Activated CD8-positive, alpha-beta memory T cell treated with anti-CD3 and anti-CD28 coated beads, Interleukin-2, amount 10 ng/mL, durations not matched to agents 7 days and 5 days (primary cell): ENCODE data around the gene DNAH2. TPM values are rescaled to one million over a fixed set of nuclear protein-coding genes. Genes with fewer than 3 reads are reported as not detected.

Experiments used
- ATAC-seq: fragments of 150-1000 bp; cut with Tn5 transposase; one replicate; pipeline ENCODE4 v1.10.0; 2021; ENCODE audit warnings: moderate library complexity
- CTCF ChIA-PET: fragments of 350-600 bp; sonication (Branson Sonifier 250); formaldehyde crosslinking; loops from one replicate; lab custom pipeline; 2021; ENCODE audit warnings: antibody characterized with exemption; lab: Charles Lee
- DNase-seq: peaks from one replicate; pipeline ENCODE4 v3.0.0-alpha.2; 2020
- H3K27ac Mint-ChIP-seq: one replicate; pipeline ENCODE4 v1.8.0; 2021; ENCODE audit warnings: mild to moderate bottlenecking, mixed read lengths
- H3K27me3 Mint-ChIP-seq: one replicate; pipeline ENCODE4 v1.8.0; 2021; ENCODE audit warnings: mixed read lengths
- H3K36me3 Mint-ChIP-seq: one replicate; pipeline ENCODE4 v1.8.0; 2021; ENCODE audit warnings: mild to moderate bottlenecking, mixed read lengths
- H3K4me1 Mint-ChIP-seq: one replicate; pipeline ENCODE4 v1.8.0; 2021; ENCODE audit warnings: mixed read lengths
- H3K4me3 Mint-ChIP-seq: one replicate; pipeline ENCODE4 v1.8.0; 2021; ENCODE audit warnings: mild to moderate bottlenecking, moderate library complexity, mixed read lengths
- H3K9me3 Mint-ChIP-seq: one replicate; pipeline ENCODE4 v1.8.0; 2022; ENCODE audit warnings: low read depth, mixed read lengths
- total RNA-seq, 2 experiments: library from RNA; stranded (reverse); gene quantifications; one replicate each; pipeline ENCODE4 v1.2.3, GENCODE V29; 2021

Gene DNAH2
- total RNA-seq, 2 experiments from 2014 or later, result not detected

DNA sequence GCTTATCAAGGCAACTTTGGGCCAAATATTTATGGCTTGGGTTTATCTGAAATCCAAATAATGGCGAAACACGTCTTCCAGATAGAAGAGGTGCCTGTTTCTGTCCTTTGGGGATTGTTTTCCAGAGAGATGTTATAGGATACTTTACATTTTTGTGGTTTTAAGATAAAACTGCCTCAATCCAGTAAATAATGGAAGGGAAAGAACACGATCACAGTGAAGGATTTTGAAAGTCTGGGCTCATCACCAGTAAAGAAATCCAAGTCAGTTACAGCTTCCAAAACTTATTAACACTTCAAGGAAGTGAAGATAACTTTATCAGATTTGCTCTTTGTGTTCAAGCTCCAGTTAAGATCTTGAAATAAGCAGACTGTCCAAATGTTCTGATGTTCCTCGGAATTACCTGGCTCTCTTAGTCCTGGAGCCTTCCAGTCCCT, 30.1 kb downstream of the DNAH2 start:
- H3K4me1 Mint-ChIP-seq, result no peaks in the 10 kb centered on the region
- DNase-seq, result no peak
- peaks cover 29% of the 10 kb centered on the region for H3K27me3 Mint-ChIP-seq
- no peak overlapping the region for H3K27ac Mint-ChIP-seq
- H3K4me3 Mint-ChIP-seq, result no peak overlapping the region
- CTCF ChIA-PET, result interaction anchor here (0.8 to 1.6 kb wide), 5 partner anchors 13 to 309 kb away, joined by 3 read pairs; no protein-coding TSS in a partner anchor
- H3K36me3 Mint-ChIP-seq, result no peaks in the 10 kb centered on the region
- no peak for ATAC-seq
- no peaks in the 10 kb centered on the region for H3K9me3 Mint-ChIP-seq

DNA sequence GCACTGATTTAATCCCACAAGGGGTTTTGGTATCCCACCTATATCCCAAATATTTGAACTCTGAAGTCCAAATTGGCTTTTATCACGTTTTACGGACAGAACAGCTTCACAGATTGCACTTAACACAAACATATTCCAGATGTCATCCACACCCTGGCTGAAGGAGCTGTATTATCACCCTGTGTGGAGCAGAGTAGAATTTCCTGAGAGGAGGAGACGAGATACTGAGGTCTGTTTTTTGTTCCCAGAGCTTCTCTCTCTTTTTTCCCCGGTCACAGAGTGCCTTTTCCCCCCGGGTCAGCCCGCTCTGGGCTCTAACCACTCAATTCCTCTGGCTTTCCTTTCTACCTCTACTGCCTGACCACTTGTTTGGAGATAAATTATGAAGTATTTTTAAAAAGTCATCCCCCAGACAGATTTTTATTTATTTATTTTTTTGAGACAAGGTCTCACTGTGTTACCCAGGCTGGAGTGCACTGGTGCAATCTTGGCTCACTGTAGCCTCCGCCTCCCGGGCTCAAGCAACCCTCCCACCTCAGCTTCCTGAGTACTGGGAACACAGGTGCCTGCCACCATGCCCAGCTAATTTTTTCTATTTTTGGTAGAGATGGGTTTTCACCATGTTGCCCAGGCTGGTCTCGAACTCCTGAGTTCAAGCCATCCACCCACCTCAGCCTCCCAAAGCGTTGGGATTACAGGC, 30.7 kb downstream of the DNAH2 start:
- CTCF ChIA-PET, result interaction anchor here (0.7 to 1.6 kb wide), 5 partner anchors 13 to 308 kb away, joined by 3 read pairs; no protein-coding TSS in a partner anchor

GRCh38 chr17:7750321-7750821, 32.8 kb downstream of the DNAH2 start:
- Mint-ChIP-seq H3K4me3 (no peak overlapping the region), H3K27me3 (peaks cover 33% of the 10 kb centered on the region), H3K4me1 (no peaks in the 10 kb centered on the region), H3K9me3 (no peaks in the 10 kb centered on the region), H3K36me3 (no peaks in the 10 kb centered on the region), H3K27ac (no peak overlapping the region)
- no peak for DNase-seq
- CTCF ChIA-PET, result no interaction called here
- ATAC-seq, result no peak

More for the DNA sequence above, 30.7 kb downstream of the DNAH2 start:
- ATAC-seq, result no peak
- H3K27ac Mint-ChIP-seq, result no peak overlapping the region
- H3K27me3 Mint-ChIP-seq, result peaks cover 28% of the 10 kb centered on the region
- no peak overlapping the region for H3K4me3 Mint-ChIP-seq
- H3K4me1 Mint-ChIP-seq, result no peaks in the 10 kb centered on the region
- DNase-seq, result no peak
- H3K36me3 Mint-ChIP-seq, result no peaks in the 10 kb centered on the region
- H3K9me3 Mint-ChIP-seq, result no peaks in the 10 kb centered on the region

DNA sequence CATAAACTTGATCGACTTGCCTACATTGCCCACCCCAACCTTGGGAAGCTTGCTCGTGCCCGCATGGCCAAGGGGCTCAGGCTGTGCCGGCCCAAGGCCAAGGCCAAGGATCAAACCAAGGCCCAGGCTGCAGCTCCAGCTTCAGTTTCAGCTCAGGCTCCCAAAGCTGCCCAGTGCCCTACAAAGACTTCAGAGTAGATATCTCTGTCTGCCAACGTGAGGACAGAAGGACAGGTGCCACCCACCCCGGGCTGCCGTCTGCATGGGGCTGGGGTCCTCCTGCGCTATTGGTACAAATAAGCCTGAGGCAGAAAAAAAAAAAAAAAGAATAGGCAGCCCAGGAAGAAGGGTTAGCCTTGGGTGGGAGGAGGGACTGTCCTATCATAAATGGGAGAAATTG, 37.1 kb downstream of the DNAH2 start:
- CTCF ChIA-PET, result no interaction called here
- Mint-ChIP-seq H3K4me1 (peaks cover 4% of the 10 kb centered on the region), H3K27ac (no peak overlapping the region), H3K4me3 (no peak overlapping the region), H3K9me3 (no peaks in the 10 kb centered on the region), H3K36me3 (no peaks in the 10 kb centered on the region), H3K27me3 (peaks cover 9% of the 10 kb centered on the region)
- no peak for DNase-seq
- ATAC-seq, result no peak

GRCh38 chr17:7755095-7755890, 37.7 kb downstream of the DNAH2 start:
- Mint-ChIP-seq H3K36me3 (no peaks in the 10 kb centered on the region), H3K9me3 (no peaks in the 10 kb centered on the region), H3K27ac (no peak overlapping the region), H3K27me3 (peaks cover 9% of the 10 kb centered on the region), H3K4me3 (no peak overlapping the region), H3K4me1 (peaks cover 4% of the 10 kb centered on the region)
- CTCF ChIA-PET, result interaction anchor here (1.2 to 1.3 kb wide), 2 partner anchors 11 to 235 kb away, joined by 4 to 7 read pairs; no protein-coding TSS in a partner anchor
- DNase-seq (no peak), ATAC-seq (no peak)

DNA sequence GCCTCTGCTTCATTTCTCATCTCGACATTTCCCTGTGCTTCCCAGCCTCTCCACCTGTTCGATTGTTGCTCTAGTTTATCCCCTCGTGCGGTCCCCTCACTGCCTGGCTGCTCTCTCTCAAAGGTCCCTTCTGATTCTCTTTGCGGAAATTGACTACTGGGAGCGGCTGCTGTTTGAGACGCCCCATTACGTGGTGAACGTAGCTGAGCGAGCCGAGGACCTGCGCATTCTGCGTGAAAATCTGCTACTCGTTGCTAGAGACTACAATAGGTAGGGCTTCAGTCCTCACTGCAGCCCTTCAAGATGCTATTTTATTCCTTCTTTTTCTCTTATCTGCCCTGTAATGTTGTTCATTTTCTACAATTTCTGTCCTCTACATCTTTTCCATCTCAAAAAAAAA, 39.4 kb downstream of the DNAH2 start:
- H3K9me3 Mint-ChIP-seq, result no peaks in the 10 kb centered on the region
- no peaks in the 10 kb centered on the region for H3K36me3 Mint-ChIP-seq
- CTCF ChIA-PET, result interaction anchor here (1.2 kb wide), 1 partner anchor 13 kb away, joined by 3 read pairs; no protein-coding TSS in a partner anchor
- ATAC-seq, result no peak
- peaks cover 6% of the 10 kb centered on the region for H3K27me3 Mint-ChIP-seq
- H3K27ac Mint-ChIP-seq, result no peak overlapping the region
- H3K4me3 Mint-ChIP-seq, result no peak overlapping the region
- DNase-seq, result no peak
- peaks cover 4% of the 10 kb centered on the region for H3K4me1 Mint-ChIP-seq

GRCh38 chr17:7763919-7764318, 46.4 kb downstream of the DNAH2 start:
- Mint-ChIP-seq H3K27ac (no peak overlapping the region), H3K4me3 (no peak overlapping the region), H3K27me3 (peaks cover 10% of the 10 kb centered on the region), H3K36me3 (no peaks in the 10 kb centered on the region), H3K9me3 (no peaks in the 10 kb centered on the region), H3K4me1 (peaks cover 4% of the 10 kb centered on the region)
- CTCF ChIA-PET, result interaction anchor here (1.2 kb wide), 1 partner anchor 277 kb away, joined by 3 read pairs; no protein-coding TSS in a partner anchor
- DNase-seq (no peak), ATAC-seq (no peak)

- Mint-ChIP-seq H3K4me3 (no peak overlapping the region), H3K27me3 (peaks cover 19% of the 10 kb centered on the region), H3K9me3 (no peaks in the 10 kb centered on the region), H3K4me1 (no peaks in the 10 kb centered on the region), H3K27ac (no peak overlapping the region), H3K36me3 (no peaks in the 10 kb centered on the region)
- CTCF ChIA-PET, result interaction anchor here (1.2 kb wide), 1 partner anchor 23 kb away, joined by 3 read pairs; no protein-coding TSS in a partner anchor
- ATAC-seq, result no peak
- DNase-seq, result no peak
Measured at GRCh38 chr17:7767004-7767403, 49.5 kb downstream of the DNAH2 start.

DNA sequence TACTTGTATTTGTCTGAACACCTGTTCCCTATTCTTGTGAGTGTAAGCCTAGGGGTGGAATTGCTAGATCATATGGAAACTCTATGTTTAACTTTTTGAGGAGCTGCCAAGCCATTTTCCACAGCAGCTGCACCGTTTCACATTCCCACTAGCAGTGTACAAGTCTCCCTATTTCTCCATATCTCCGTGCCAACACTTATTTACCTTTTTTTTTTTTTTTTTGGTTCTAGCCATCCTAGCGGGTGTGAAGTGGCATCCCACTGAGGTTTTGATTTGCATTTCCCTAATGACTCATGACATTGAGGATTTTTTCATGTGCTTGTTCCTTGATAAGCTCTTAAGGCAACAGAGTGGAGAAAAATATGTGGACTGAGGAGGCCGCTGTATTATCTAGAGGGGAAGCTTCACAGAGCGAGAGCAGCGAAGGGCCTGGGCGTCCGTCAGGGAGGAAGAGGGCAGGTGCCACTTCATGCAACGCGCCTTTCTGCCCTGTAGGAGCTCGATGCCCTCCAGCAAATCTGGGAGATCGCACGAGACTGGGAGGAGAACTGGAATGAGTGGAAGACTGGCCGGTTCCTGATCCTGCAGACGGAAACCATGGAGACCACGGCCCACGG, 50.0 kb downstream of the DNAH2 start:
- ATAC-seq, result no peak
- no peak for DNase-seq
- Mint-ChIP-seq H3K4me3 (no peak overlapping the region), H3K27me3 (peaks cover 19% of the 10 kb centered on the region), H3K27ac (no peak overlapping the region), H3K9me3 (no peaks in the 10 kb centered on the region), H3K36me3 (no peaks in the 10 kb centered on the region), H3K4me1 (no peaks in the 10 kb centered on the region)
- CTCF ChIA-PET, result interaction anchor here (0.6 to 1.2 kb wide), 2 partner anchors 23 to 47 kb away, joined by 3 read pairs; no protein-coding TSS in a partner anchor

DNA sequence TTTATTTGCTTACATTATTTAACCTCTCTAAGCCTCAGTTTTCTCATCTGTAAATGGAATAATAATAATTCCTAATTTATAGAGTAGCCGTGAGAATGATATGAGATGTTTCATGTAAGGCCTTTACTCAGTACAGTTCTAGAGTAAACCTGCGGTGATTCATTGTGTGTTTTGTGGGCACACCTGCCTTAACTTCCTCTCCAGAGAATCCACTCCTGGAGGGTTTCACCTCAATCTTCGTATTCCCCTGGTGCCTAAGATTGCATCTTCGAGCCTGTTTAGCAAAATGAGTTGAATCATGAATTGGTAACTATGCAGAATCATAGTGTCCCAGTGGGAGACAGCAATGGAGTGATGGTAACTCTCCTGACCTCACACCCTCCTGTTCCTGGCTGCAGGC, 52.3 kb downstream of the DNAH2 start:
- Mint-ChIP-seq H3K36me3 (no peaks in the 10 kb centered on the region), H3K27ac (no peak overlapping the region), H3K4me1 (no peaks in the 10 kb centered on the region), H3K27me3 (peaks cover 28% of the 10 kb centered on the region), H3K4me3 (no peak overlapping the region), H3K9me3 (no peaks in the 10 kb centered on the region)
- CTCF ChIA-PET, result no interaction called here
- DNase-seq (no peak), ATAC-seq (no peak)

GRCh38 chr17:7774055-7774521, 56.5 kb downstream of the DNAH2 start:
- H3K4me3 Mint-ChIP-seq, result no peak overlapping the region
- peaks cover 36% of the 10 kb centered on the region for H3K27me3 Mint-ChIP-seq
- CTCF ChIA-PET, result no interaction called here
- no peaks in the 10 kb centered on the region for H3K36me3 Mint-ChIP-seq
- DNase-seq, result no peak
- H3K27ac Mint-ChIP-seq, result no peak overlapping the region
- no peaks in the 10 kb centered on the region for H3K9me3 Mint-ChIP-seq
- ATAC-seq, result no peak
- H3K4me1 Mint-ChIP-seq, result no peaks in the 10 kb centered on the region

DNA sequence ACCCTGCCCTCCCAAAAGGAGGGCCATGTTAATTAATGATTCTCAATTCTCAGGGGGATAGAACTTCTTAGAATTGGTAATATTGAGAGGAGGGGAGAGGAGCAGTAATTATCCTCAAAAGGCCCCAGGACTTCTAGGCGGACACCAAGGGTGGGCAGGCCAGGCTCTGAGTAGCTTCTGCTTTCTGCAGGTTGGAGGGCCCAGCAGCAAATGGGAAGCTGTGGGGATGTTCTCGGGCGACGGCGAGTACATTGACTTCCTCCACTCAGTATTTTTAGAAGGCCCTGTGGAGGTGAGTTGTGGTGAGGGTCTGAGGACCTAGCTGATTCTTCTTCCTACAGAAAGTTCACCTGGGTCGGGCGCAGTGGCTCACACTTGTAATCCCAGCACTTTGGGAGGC, 57.5 kb downstream of the DNAH2 start:
- Mint-ChIP-seq H3K36me3 (no peaks in the 10 kb centered on the region), H3K27ac (no peak overlapping the region), H3K27me3 (peaks cover 33% of the 10 kb centered on the region), H3K4me3 (no peak overlapping the region), H3K9me3 (no peaks in the 10 kb centered on the region), H3K4me1 (no peaks in the 10 kb centered on the region)
- CTCF ChIA-PET, result no interaction called here
- DNase-seq, result no peak
- ATAC-seq, result no peak

DNA sequence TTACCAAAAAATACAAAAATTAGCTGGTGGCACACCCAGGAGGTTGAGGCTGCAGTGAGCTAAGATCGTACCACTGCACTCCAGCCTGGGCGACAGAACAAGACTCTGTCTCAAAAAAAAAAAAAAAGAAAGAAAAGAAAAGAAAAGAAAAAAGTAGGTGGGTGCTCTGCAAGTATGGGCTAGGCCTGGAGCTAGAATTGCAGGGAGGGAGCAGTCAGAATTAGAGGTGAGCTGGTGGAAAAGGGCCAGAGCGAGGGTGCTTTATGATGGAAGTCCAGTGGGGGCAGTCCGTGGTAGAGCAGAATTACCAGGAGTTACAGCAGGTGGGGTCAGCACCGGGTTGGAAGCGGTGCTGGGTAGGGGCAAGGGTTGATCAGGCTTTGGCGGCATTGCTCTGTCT, 59.5 kb downstream of the DNAH2 start:
- Mint-ChIP-seq H3K27me3 (peaks cover 26% of the 10 kb centered on the region), H3K27ac (no peak overlapping the region), H3K9me3 (no peaks in the 10 kb centered on the region), H3K4me3 (no peak overlapping the region), H3K4me1 (no peaks in the 10 kb centered on the region), H3K36me3 (no peaks in the 10 kb centered on the region)
- DNase-seq (no peak), ATAC-seq (no peak)
- CTCF ChIA-PET, result interaction anchor here (0.5 kb wide), 1 partner anchor 29 kb away, joined by 3 read pairs; no protein-coding TSS in a partner anchor
